GM18861 (cell line): ENCODE data around the gene IKBKE.

Experiments
- ATAC-seq: cut with Tn5 transposase; IDR thresholded peaks from one replicate; pipeline ENCODE4 v1.9.1; 2021; ENCODE audit not compliant: unreplicated experiment

IKBKE gene

DNA sequence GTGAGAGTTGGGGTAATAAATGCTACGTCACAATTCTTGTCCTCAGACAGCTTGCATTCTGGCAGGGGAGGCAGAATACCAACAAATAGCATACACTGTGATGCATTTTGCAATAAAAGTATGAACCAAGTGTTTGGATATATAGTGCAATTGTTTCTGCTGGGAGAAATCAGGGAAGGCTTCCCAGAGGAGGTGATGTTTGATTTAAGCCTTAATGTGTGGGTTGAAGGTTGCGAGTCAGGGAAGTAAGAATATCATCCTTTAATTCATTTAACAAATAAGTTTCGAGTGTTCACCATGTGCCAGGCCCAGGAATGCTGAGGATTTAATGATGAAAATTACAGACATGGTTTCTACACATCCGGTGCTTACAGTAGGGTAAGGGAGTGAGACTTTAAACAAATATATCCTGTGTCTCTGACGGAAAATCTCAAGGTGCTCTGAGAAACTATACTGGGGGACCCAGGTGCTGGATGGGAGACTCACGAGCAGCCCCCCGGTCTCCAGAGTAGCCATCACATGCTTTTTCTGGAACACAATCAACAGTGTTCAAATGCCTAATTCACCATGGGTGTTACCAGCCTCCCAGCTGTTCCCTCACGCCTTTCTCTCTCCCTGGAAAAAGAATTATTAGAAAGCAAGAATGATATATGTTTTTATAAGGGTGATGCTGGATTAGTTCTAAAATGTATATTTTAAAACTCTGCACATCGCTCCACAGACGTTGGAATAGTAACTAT lies 68.8 kb downstream of the IKBKE start:
- no peak for ATAC-seq

DNA sequence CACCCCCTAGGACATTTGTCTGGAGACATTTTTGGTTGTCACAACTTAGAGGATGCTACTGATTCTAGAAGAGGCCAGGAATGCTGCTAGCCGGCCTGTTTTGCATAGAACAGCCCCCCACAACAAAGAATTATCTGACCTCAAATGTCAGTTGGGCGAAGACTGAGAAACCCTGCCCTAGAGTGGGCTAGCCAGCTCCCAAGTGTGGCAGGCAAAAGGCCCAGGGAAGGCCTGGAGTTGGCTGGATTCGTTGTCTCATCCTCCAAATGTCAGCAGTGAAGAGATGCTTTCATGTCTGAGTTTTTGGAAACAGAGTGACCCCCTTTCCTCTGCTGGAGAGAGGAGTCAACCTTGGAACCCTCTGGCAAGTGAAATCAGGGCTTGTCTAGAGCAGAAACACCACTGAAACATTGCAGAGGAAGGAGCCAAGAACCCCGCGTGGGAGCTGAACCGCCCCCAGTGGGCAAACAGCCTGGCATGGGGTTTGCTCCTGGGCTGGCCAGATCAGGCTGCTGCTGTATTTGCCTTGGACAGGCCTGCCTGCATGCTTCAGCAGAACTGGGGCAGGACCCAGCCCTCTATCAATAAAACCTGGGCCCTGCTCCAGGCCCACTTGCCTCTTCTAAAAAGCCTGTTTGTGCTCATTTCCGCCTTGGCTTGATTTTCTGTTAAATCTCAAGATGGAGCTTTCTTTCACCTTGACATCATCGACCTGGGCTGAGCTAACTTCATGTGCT lies 69.9 kb downstream of the IKBKE start:
- no peak for ATAC-seq

DNA sequence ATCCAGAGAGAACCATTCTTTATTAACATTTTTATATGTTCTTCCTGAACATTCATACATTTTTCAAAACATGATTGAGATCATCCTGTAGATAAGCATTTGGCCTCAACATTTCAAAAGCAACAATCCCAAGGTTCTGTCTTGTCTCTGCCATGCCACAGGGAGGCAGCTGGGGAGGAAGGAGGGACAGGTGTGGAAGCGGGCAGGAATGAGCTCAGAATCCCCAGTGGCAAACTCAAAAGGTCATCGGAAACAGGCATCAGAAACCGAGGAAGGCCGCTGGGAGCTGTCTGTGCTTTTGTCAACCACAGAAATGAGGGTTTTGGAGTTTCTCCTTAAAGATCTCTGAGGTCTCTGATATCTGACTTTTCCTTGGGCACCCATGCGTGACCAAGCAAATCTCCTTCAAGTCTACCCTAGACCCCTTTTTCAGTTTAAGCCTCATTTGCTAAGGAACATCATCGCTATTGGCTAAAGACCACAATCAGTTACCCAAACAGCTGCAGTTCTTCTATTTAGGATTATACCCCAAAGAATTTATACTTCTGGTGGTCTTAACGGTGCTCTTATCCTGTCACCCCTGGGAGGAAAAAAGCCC lies 71.1 kb downstream of the IKBKE start:
- no peak for ATAC-seq

DNA sequence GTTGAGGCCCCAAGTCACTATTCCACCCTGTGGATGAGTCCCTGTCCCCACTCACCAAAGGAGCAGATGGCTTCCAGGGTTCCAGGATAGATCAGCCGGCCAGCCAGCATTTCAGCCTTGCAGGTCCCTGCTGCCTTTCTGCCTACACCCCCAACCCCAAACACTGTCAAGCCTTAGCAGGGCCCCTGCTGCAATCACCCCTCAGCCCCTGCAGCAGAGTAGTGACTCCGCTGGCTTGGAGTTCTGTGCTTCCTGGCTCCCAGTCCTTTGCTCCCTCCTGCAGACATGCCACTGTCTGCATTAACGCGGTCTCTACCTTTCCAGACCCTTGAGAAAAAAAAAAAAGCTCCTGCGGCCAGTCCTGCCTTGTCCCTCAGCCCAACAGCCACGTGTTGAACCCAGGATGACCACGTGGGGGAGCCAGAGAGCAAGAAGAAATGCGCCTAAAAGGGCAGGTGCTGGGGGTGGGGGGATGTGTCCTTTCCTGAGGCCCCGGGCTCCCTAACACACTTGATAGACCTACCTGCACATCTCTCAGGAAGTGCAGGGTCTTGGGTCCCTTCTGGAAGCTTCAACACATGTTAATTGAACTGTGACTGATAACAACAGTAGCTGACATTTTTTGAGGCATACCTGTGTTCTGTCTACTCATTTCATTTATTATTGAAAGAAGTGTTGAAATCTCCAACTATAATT lies 74.4 kb downstream of the IKBKE start:
- no peak for ATAC-seq

DNA sequence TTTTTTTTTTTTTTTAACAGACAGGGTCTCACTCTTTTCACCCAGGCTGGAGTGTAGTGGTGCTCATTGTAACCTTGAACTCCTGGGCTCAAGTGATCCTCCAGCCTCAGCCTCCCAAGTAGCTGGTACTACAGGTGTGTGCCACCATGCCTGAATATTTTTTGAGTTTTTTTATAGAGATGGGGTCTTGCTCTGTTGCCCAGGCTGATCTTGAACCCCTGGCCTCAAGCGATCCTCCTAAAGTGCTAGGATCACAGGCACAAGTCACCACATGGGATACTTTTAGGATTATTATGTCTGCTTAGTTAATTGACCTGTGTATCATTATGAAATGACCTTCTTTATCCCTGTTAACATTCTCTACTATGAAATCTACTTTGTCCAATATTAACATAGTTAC lies 75.1 kb downstream of the IKBKE start:
- no peak for ATAC-seq
